Measurements from ENCODE around the gene CDH20.

GRCh38 chr18:61569176-61569892, 236.1 kb downstream of the CDH20 start:
- no peak for TF ChIP-seq POLR2A (IDR thresholded peaks at IDR 0.05; ENCODE audit: low read length)
- TF ChIP-seq GATA1 (IDR thresholded peaks at IDR 0.05; ENCODE audit: low read depth, low read length): no peak
